Dermis microvascular lymphatic vessel endothelial cell (primary cell): ENCODE measurements around the gene P2RX7. TPM values are rescaled to one million over a fixed set of nuclear protein-coding genes. Genes with fewer than 3 reads are reported as not detected.
"Not testable (repeated sequence)": the region's sequence is repeated elsewhere in the genome, so short reads cannot be mapped to it uniquely, and the experiment has no call there.

Experiments used
- DNase-seq, 2 donors: peaks; one replicate each; pipeline versions ENCODE4 v3.0.0 to v3.0.0-alpha.2; 2010; ENCODE audit warnings: low read depth in 2 of 2
- total RNA-seq: library from RNA; depleted of rRNA; stranded (reverse); fragments of >200 nt; gene quantifications from 2 replicates; pipeline ENCODE4 v1.2.1, GENCODE V29; 2014

Gene P2RX7
- total RNA-seq, 1 donor from 2014 or later, result 3.9 TPM

DNA sequence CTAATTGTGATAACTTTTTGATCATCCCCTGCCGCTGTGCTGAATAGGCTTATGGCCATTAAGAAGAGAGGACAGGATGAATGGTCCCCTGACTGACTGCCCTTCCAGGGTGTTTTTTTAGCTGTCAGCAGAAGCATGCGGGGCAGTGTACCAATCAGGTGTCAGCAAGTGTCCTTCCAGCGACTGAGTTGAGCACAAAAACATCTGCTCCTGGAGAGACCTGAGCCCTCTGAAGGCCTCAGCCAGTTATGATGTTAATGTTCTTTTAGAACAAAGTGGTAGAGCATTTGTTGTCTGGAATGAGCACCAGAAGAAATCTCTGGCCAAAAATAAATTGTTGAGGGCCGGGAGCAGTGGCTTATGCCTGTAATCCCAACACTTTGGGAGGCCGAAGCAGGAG is 37.5 kb downstream of the P2RX7 start:
- peak in 1 of 2 donors; percentile 6 for DNase-seq

DNA sequence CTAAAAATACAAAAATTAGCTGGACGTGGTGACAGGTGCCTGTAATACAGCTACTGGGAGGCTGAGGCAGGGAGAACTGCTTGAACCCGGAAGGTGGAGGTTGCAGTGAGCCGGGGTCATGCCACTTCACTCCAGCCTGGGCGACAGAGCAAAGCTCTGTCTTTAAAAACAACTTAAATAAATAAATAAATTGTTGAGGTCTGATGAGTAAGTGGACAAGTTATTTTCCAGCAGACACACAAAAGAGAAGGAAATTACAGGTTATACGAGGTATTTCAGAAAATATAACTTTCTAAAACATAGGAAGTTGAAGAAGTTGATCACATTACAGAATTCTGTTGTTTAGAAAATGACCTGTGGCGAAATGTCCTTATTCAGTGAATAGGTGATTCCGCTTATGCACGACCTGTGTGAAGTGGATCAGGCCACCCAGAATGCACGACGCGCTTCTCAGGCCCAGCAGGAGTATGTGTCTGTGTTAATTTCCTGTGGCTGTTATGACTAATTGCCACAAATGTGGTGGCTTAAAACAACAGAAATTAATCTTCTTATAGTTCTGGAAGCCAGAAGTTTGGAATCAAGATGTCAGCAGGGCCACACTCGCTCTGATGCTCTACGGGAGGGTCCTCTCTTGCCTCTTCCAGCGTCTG is 38.1 kb downstream of the P2RX7 start:
- DNase-seq, result peak; percentile 72 to 90

GRCh38 chr12:121172145-121172544 is 39.5 kb downstream of the P2RX7 start:
- DNase-seq, result no peak

DNA sequence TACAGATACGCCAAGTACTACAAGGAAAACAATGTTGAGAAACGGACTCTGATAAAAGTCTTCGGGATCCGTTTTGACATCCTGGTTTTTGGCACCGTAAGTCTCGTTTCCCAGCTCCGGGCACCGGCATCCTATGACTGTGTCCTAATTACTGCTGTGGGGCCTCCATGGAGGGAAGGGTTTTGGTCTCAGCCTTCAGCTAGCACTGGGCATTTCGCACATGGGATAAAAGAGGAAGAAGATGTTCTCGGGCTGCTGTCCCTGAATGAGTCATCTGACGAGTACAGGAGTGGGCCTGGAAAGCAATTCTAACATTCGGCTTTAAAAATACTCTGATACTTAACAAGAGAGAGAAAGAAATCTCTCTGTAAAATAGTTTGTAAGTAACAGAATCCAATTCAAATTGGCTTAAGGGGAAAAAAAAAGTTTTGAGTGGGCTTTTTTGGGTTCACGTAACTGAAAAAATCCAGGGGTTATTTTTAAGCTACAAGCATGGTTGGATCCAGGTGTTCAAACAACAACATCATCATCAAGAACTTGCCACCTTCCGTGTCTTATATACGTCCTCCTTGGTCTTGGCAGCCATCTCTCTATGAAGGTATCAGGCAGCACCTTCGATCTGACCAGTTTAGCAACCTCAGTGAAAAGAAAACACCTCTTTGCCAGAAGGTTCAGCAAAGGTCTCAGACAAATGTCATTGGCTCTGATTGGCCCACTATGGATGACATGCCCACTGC is 42.9 kb downstream of the P2RX7 start:
- no peak for DNase-seq

- DNase-seq, result peak in 1 of 2 donors; percentile 73
These were observed 44.3 kb downstream of the P2RX7 start for GRCh38 chr12:121176826-121177529.

GRCh38 chr12:121181181-121181580 is 48.5 kb downstream of the P2RX7 start:
- peak in 1 of 2 donors; percentile 55 for DNase-seq

DNA sequence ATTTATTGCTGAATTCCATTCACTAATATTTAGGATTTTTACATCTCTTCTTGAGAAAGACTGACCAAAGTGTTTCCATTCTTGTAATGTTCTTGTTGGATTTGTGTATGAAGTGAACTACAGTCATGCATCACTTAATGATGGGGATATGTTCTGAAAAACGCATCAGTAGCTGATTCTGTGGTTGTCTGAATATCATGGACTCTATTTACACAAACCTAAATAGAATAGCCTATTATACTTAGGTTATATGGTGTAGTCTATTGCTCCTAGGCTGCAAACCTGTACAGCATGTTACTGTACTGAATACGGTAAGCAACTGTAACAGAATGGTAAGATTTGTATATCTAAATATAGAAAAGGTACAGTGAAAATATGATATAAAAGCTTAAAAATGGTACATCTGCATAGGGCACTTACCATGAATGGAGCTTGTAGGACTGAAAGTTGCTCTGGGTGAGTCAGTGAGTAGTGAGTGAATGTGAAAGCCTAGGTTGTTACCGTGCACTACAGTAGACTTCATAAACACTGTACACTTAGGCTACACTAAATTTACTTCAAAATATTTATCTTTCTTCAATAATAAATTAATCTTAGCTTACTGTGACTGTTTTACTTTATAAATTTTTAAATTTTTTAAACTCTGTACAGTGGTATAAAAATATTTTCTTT is 49.7 kb downstream of the P2RX7 start:
- no peak for DNase-seq

DNA sequence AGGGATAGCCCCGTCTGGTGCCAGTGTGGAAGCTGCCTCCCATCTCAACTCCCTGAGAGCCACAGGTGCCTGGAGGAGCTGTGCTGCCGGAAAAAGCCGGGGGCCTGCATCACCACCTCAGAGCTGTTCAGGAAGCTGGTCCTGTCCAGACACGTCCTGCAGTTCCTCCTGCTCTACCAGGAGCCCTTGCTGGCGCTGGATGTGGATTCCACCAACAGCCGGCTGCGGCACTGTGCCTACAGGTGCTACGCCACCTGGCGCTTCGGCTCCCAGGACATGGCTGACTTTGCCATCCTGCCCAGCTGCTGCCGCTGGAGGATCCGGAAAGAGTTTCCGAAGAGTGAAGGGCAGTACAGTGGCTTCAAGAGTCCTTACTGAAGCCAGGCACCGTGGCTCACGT is 51.7 kb downstream of the P2RX7 start:
- no peak for DNase-seq

DNA sequence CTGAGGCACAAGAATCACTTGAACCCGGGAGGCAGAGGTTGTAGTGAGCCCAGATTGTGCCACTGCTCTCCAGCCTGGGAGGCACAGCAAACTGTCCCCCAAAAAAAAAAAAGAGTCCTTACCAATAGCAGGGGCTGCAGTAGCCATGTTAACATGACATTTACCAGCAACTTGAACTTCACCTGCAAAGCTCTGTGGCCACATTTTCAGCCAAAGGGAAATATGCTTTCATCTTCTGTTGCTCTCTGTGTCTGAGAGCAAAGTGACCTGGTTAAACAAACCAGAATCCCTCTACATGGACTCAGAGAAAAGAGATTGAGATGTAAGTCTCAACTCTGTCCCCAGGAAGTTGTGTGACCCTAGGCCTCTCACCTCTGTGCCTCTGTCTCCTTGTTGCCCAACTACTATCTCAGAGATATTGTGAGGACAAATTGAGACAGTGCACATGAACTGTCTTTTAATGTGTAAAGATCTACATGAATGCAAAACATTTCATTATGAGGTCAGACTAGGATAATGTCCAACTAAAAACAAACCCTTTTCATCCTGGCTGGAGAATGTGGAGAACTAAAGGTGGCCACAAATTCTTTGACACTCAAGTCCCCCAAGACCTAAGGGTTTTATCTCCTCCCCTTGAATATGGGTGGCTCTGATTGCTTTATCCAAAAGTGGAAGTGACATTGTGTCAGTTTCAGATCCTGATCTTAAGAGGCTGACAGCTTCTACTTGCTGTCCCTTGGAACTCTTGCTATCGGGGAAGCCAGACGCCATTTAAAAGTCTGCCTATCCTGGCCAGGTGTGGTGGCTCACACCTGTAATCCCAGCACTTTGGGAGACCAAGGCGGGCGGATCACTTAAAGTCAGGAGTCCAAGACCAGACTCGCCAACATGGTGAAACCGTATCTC is 52.6 kb downstream of the P2RX7 start:
- DNase-seq, result no peak

GRCh38 chr12:121186826-121187225 is 54.1 kb downstream of the P2RX7 start:
- DNase-seq, result peak in 1 of 2 donors; percentile 52

GRCh38 chr12:121187501-121187900 is 54.8 kb downstream of the P2RX7 start:
- peak in 1 of 2 donors; percentile 72 for DNase-seq

- no peak for DNase-seq
These were observed 55.6 kb downstream of the P2RX7 start for GRCh38 chr12:121188227-121188626.

- peak; percentile 52 to 73 for DNase-seq
These were observed 56.5 kb downstream of the P2RX7 start for GRCh38 chr12:121189131-121189530.

DNA sequence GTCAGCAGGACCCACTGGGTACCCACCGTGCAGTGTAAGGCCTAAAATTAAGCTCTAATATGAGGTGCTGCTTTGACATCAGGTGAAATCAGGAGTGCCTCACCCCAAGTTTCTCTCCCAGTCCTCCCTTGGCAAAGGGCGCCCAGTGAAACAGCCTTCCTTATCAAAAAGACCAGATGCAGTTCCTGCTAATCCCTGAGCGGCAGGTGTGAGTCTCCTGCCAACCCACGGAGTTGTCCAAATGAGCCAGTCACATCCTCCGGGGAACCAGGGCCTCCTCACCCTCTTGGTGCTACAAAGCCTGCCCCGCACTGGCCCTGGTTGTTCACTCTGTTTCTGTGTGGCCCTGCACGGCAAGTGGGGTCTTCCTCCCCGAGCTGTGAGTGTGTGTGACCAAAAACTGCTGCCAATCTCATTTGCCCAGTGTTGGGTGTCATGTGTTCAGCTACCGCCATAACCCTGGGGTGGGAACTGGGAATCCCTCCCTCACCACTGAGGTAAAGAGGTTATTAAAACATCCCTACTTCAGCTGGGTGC is 57.0 kb downstream of the P2RX7 start:
- peak in 1 of 2 donors; percentile 70 for DNase-seq

GRCh38 chr12:121190523-121191031 is 57.9 kb downstream of the P2RX7 start:
- DNase-seq, result peak; percentile 91 to 92

GRCh38 chr12:121191151-121191550 is 58.5 kb downstream of the P2RX7 start:
- DNase-seq, result no peak

DNA sequence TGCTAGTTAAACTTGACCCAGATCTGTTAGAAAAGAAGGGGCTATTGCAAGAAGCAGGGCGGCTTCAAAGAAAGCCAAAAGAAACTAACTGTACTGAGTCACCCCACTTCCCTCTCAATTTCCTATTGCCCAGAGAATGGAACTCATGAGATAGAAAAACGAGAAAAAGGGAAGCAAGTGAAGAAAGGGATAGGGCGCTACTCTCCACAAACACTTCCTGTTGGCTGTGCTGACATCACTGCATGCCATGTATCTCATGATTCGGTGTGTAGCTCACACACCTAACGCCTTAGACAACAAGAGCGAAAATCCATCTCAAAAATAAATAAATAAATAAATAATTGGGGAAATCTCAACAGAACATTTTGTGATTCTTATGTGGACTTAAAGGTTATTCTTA is 64.2 kb downstream of the P2RX7 start:
- peak; percentile 82 to 88 for DNase-seq

DNA sequence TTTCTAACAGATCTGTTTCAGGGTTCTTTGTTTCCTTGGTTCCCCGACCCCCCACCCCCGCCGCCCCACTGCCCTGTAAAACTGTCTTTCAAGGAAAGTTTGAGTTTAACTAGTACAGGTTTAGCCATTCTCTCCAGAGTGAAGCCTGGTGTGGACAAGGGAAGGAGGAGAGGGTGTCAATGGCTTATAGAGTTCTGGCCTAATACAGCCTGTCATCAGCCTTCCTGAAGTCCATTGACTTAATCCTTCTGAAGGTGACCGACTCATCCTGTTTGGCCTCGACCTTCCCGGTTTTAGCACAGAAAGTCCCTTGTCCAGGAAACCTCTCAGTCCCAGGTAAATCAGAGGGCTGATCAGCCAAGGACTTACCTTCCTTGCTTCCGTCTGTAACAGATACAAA is 66.3 kb downstream of the P2RX7 start:
- DNase-seq, result no peak

- not testable (repeated sequence) for DNase-seq
These were observed 68.5 kb downstream of the P2RX7 start for GRCh38 chr12:121201140-121201539.
